ENCODE data around the gene TBC1D20.
"Not testable (repeated sequence)": the region's sequence is repeated elsewhere in the genome, so short reads cannot be mapped to it uniquely, and the experiment has no call there.

TBC1D20 gene

DNA sequence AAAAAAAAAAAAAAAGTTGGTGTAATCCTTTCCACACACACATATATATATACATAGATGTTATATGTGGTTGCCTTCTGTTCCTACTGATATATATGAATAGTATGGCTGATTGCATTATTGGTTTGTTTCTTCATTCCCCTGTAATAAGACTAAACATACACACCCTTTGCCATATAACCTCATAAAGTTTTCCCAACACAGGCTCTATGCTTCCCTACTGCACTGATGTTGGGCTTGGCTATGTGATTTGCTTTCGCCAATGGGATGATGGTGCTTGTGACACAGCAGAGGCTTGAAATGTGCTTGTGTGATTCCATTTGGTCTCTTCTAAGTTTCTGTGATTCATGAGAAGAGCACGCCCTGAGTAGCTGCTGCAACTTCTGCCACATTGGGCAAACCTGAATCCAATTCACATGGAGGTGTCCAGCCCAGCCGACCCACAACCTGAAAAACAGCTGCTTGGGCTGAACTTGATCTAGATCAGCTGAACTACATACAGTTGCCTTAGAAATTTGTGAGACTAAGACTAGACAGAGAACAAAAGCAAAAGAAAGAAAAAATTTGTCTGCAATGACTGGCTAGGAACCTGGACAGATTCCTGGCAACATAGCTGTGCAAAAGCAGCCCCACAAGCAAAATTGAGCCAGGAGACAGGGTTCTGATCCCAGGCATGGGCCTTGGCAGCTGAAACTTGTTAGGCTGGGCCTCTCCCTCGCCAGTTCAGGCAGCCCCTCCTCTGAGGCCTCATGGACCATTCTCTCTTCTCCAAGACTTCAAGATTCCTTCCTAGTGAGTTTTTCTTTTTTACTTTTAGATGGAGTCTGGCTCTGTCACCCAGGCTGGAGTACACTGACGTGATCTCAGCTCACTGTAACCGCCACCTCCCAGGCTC, 13.4 kb upstream of the TBC1D20 start:
- peak; percentile 37 for DNase-seq

DNA sequence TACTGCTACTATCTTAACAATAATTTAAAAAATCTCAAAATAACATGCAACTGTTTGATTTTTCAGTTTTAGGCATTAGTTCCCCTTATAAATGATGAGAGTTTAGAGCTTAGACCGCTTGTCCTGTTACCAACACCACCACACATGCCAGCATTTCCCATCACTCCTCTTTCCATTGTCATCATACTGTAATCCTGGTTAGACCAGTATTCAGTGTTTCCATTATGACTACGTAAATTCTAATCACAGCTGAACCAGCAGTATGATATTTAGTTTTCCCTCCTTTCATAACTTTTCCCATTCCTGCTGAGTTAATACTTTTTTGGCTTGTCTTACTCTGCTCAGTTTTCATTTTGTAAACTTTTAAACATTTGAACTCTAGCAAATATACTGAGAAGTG, 12.2 kb upstream of the TBC1D20 start:
- DNase-seq, result peak; percentile 26

DNA sequence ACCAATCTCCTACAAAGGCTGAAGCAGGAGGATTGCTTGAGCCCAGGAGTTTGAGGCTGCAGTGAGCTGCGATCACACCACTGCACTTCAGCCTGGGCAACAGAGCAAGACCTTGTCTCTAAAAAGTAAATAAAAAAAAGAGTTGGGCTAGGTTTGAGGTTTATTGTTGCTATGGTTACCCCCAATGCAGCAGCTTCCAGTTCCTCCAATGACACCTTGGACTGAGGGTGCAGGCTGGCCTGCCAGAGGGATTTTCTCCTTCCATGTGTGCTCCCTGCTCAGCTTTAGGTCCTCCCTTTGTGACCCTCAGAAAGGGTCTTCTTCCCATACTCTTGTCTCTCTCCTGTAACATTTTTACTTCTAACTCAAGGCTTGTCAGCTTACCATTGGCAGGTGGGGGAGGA, 10.6 kb upstream of the TBC1D20 start:
- no peak for DNase-seq

DNA sequence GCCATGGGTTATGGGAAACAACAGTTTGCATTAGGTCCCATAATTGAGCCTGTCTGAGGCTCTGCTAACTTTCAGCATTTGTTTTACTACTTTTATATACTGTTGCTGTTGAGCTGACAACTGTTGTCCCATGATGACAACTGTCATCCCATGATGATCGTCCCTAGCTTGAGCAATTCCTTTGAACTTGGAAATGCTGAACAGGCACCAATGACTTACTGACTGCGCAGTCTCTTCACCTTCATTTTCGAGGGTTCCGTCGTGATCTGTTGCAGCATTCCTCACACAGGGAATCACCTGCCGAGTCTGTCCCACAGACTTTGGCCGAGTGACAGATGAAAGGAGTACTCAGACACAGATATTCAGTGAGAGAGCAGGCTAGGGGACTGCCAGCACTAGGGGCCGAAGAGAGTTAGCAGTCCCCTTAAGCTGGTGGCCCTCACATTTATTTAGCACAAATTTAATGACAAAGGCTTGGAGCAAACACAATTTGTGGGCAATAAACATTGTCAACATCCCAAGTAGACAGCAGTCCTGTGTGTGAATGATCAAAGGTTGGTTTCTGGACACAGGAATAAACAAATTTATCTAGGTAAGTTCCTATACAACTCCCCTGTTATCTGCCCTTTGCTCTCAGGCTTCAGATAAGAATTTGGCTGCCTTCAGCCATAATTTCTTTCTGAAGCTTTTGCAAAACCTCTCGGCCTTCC, 10.0 kb upstream of the TBC1D20 start:
- DNase-seq, result no peak

DNA sequence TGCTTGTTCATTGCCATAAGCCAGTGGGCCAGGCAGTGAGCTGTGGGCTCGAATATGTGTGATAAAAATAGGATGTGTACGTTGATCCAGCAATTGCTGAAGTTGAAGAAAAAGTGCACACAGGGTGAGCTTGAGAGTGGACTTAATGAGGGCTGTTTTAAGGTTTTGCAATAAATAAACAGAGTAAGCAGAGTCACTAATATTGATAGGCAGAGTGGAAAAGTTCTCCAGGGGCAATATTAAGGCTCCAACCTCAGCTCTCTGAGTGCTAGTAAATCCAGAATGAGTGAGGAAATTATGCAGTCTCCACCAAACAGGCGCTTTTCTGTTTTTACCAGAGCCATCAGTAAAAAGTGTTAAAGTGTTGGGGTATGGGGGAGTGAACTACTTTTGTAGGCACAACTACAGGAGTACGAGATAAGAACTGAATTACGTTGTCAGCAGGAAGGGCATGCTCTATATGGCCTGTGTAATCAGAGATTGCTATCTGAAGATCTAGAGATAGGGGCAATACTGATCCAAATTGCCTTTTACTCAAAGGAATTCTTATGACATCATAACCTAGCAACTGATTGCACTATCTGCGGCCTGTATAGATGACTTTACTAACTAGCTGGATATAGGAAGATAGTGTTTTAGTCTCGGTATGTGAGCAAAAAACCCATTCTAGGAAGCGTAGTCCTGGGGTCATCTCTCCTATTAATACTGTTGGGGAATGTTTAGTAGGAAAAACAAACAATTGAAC, 7.6 kb upstream of the TBC1D20 start:
- no peak for DNase-seq

DNA sequence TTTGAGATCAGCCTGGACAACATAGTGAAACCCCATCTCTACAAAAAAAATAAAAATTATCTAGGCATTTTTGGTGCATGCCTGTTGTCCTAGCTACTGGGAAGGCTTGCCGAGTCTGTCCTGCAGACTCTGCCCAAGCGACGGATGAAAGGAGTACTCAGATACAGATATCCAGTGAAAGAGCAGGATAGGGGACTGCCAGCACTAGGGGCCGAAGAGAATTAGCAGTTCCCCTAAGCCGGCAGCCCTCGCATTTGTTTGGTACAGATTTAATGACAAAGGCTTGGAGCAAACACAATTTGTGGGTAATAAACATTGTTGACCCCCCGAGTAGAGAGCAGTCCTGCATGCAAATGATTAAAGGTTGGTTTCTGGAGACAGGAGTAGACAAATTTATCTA, 5.4 kb upstream of the TBC1D20 start:
- no peak for DNase-seq

DNA sequence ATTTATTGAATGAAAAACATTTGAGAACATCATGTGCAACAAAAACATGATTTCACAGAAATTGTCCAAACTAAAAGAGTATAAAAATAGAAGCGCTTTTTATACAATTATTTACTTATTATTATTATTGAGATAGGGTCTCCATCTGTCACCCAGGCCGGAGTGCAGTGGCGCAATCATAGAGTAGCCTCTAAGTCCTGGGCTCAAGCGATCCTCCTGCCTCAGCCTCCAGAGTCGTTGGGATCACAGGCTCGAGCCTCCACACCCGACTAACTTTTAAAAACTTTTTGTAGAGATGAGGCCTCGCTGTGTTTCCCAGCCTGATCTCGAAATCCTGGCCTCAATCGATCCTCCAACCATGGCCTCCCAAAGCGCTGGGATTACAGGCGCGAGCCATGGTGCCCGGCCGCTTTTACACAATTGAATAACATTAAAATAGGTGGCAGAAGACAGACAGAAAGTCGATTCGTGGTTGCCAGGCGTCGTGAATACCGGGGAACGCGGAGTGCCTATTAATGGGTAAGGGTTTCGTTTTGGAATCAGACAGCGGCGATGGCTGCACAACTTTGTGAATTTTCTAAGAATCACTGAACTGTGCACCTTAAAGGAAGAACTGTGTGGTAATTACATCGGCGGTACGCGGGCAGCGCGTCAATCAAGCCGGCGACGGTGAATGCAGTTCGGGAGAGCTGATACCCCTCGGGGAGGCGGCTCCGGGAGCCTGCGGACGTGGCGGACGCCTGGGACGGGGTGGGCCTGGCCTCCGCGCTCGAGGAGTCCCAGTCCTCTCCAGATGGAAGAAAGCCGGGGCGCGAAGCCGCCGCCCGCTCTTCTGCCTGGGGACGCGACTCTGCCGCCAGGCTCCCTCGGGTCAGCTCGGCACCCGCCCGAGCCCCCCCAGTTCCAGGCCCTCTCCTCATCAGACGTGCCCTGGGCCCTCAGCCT, 807 bp downstream of the TBC1D20 start:
- DNase-seq, result peak; percentile 66

DNA sequence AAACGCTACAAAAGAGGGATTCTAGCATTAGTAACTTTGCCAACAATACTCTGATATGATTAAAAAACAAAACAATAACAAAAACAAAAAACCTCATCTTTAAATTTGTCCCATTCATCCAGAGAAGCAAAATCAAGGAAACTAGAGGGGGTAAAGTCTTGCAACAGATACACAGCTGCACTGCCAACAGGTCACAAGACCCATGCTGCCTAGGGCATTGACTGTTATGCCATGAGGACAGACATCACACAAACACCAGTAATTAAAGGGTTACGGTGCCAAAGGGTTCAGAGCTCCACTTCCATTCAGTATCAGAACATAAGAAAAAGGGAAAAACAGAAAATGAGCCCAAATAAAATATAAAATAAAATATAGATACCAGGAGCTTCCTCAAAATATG, 1.6 kb downstream of the TBC1D20 start:
- DNase-seq, result no peak

DNA sequence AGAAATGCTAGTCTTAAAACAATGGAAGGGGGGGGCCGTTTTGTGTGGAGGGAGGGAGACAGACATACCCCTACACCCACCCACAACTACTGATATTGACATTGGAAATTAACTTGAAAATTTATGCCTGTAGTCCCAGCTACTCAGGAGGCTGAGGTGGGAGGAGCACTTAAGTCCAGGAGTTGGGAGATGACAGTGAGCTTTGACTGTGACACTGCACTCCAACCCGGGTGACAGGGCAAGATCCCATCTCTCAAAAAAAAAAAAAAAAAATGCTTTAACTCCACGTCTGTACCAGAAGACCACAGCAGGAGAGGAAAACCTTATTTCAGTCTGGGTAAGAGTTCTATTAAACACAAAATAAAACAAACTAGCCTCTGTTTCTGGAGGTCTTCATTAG, 2.2 kb downstream of the TBC1D20 start:
- no peak for DNase-seq

DNA sequence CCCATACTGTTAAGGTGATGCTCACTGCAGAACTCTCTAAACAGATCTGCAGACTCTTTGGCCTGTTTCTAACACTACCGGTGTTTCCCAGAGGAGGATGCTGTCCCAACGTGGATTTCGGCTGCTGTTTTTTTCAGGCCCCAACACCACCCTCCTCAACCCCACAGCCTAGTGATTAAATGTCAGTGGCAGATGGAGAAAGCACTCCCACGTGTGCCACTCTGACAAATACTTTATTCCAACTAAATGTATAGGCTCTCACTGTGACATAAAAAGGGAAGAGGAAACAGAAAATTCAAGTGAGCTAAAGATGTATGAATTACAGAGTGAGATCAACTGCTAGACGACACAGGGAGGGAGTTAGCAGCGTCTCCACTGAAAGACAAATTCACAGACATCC, 3.6 kb downstream of the TBC1D20 start:
- no peak for DNase-seq

DNA sequence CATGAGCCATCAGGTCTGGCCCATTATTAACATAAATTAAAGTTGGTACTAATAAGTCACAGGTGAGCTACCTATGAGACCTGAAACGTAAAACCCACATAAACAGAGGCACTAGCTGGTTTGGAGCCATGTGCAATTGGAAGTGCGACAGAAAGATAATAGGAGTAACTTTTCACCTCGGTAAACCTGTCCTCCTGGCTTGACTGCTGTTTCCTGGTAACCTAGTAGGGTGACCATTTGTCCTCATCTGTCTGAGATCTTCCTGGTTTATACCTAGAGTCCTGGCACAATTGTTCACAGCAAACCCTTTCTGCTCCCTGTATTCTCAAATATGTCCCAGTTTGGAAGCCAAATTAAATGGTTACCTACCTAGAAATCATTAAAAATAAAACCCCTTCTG, 7.4 kb downstream of the TBC1D20 start:
- no peak for DNase-seq

DNA sequence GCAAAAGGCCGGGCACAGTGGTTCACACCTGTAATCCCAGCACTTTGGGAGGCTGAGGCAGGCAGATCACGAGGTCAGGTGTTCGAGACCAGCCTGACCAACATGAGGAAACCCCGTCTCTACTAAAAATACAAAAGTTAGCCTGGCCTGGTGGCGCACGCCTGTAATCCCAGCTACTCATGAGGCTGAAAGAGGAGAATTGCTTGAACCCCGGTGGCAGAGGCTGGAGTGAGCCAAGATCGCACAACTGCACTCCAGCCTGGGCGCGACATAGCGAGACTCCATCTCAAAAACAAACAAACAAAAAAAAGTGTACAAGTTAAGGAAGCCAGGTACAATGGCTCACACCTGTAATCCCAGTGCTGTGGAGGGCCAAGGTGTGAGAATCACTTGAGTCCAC, 10.3 kb downstream of the TBC1D20 start:
- not testable (repeated sequence) for DNase-seq

DNA sequence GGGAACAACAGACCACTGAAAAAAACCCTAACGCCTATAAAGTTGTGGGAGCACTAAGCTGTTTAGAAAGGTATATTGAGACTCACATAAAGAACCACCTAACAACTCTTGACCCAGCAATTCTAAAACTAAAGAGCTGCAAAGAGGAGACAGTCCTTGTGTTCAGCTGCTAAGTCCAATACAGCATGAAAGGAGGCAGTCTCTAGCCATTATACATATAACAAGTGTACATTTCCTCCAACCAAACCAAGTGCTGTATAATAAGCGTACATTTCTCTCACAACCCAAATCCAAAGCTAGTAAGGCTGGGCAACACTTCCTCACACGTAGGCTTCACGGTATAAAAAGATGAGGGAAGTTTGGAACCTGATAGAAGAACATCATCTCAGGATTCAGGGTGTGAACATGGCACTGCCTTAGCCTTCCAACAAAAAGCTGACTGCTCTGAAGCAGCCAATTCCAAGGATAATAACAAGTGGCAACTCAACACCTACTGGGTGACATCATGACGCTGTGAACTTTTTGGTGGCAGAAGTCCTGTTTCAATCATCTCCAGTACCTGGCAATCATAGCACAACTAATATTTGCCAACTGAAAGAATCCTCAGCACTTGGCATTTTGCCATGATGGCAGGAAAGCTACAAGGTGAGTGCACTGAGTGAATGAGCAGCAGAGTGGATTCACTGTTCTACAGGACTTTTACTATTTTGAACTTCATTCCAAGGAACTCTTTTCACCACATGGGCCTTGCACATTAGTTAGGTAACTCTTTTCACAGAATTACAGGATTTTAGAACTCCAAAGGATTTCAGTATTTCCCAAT, 16.6 kb downstream of the TBC1D20 start:
- DNase-seq, result no peak

DNA sequence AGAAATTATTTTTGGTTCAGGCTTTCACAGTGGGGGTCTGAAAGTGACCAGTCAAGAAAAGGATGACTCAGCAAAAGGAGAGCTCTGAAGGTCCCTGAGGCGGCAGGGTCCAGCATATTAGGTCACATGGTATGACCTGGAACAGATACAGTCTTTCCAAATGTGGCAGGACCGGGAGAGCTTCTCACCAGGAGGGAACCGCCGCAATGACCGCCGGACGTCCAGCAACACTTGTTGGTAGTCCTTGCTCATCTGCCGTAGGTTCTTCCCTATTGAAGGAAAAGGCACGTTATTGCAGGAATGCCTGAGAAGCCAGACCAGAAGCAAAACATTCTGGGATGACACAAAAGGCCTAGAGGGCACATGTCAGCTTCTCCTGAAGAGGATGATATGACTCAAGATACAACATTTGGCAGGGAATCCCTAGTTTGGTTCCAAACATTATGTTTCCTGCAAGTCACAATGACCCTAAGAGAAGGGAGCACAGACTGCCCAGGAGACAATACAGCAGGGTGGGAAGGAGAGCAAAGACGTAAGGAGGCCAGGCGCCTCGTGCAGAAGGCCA, 17.4 kb downstream of the TBC1D20 start:
- no peak for DNase-seq

DNA sequence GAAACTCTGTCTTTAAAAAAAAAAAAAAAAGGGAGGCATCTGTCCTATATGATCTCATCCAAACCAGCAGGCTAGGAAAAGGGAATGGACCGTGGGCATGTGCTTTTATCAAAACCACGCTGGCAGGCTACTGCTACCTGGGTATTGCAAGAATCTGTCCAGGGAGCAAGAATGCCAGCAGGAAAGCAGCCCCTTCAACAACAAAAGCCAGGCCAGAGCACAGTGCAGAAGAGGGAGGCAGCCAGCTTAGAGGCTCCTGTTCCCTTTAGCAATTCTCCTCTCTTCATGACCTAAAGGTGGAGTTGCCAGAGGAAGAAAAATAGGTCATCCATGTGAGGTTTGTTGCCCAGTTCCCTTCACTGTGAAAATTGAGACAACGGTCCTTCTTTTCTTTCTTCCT, 18.2 kb downstream of the TBC1D20 start:
- no peak for DNase-seq

DNA sequence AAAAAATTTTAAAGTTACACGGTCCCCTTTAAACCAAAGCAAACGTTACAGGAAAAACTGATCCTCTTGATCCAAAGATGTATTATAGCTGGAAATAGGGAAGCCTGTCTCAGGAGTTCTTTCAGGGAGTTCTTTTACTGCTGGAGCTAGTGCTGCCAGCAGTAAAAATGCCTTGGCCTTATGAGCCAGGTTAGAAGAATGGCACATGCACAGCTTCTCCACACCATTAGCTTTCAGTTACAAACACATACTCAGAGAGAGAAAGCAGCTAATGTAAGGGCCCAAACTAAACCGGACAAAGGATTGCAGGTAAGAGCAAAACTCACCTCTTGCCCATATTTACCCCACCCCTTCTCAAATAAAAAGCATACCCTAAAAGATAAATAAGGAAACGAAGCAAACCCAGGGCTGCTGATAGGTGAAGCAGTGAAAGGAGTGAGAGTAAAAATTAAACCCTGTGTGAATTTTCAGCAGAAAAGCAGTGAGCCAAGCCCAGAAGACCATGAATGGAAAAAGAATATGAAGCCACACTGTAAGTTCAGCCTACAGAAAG, 19.0 kb downstream of the TBC1D20 start:
- no peak for DNase-seq

DNA sequence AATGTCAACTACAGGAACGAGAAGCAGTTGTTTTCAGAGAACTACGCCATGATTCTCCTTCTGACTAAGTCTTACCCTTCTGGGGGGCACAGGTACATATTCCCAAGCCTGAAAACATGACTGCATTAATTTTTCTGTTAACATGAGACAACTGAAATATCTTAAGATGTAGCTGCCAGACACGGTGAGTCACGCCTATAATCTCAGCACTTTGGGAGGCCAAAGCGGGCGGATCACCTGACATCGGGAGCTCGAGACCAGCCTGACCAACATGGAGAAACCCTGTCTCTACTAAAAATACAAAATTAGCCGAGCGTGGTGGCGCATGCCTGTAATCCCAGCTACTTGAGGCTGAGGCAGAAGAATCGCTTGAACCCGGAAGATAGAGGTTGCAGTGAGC, 21.7 kb downstream of the TBC1D20 start:
- no peak for DNase-seq

DNA sequence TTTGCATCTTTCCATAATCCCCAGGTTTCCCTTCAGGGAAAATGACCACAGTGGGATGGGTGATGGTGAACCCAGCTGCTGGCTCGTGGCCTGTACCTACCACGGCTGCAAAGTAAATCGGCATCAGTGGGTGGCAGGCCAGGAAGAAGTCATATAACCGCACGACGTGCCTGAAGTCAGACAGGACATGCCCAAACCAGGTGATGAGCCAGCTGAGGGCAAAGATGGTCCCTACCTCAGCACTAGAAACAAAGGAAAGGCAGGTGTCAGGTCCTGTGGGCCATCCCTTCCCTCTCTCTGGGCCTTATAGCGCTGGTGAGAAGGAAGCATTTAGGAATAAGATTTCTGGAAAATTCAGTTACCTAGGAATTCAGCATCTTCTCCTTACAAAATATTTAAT, 22.2 kb downstream of the TBC1D20 start:
- DNase-seq, result no peak

DNA sequence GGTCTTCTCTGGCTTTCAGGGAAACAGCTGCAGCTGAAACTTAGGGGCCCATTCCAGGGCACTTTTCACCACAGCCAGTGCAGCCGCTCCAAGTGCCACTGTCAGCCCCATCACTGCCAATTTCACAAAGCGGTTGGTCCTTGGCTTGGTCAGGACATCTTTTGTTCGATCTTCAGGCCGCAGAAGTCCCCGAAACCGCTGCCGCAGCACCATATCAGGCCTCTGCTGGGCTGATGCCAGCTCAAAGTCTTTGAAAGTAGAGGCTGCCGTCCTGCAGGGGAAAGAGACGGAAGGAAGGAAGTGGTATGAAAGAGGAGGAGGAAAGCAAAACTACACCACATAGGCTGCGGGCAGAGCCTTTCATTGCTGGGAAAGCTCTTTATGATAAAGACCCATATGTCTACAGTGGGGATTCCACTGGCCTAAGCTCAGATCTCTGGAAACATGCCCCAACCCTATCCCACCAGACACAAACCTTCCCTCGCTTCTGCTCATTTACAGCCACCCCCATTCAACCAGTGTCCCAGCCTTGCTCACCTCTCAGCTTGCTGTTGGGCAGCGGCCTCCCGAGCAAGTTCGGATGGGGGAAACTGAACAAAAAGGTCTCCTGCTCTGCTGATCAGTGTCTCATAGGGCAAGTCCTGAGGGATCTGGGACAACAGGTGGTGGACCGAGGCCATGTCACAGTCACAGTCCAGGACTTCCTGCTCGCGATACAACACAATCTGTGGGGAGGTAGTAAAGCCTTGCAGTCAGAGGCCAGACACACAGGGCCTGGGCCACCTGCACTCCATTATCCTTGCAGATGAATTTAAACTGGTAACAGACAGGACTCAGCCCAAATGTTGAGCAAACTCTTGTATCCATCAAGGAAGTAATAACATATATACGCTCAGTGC, 23.5 kb downstream of the TBC1D20 start:
- no peak for DNase-seq

All from femur (tissue), 1 donor.